ENCODE measurements around the gene AKT3.

Gene AKT3

DNA sequence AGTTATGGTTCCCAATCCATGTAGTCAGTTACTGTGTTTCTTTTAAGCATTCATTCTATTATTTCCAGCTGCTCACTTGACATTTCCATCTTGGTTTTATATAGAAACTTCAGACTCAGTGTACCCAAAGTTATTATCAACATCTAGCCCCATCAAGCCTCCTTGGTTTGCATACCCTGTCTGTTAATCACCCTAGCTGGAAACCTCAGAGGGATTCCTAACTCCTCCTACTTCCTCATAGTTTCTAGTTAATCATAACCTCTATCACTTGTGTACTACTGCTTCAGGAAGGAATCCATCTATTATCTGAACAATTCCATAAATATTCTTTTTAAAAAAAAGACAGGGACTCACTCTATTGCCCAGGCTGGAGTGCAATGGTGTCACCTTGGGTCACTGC is 300.9 kb downstream of the AKT3 start:
- DNase-seq: no peak

GRCh38 chr1:243548516-243548915 is 301.5 kb downstream of the AKT3 start:
- DNase-seq: no peak

DNA sequence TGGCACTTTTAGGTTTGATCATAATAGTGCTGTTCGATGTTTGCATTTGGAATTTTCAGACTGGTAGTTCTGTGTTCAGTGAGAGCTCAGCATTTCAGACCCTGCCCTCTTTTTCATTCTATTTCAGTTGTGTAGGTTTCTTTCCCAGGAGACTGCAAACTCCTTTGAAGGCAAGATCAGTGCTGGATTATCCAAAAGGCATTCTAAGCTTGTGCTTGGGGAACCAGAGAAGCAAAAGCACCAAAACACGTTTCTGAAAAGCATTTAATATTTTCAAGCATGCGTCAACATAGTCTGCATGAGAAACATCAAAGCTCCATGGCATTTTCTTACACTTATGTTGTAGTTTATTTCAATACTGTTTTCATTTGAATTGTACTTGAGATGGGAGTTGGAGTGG is 302.2 kb downstream of the AKT3 start:
- no peak for DNase-seq

GRCh38 chr1:243546457-243546856 is 303.6 kb downstream of the AKT3 start:
- DNase-seq: no peak

GRCh38 chr1:243543501-243543900 is 306.5 kb downstream of the AKT3 start:
- no peak for DNase-seq

GRCh38 chr1:243542739-243543415 is 307.2 kb downstream of the AKT3 start:
- DNase-seq: no peak

GRCh38 chr1:243539636-243540035 is 310.4 kb downstream of the AKT3 start:
- no peak for DNase-seq

DNA sequence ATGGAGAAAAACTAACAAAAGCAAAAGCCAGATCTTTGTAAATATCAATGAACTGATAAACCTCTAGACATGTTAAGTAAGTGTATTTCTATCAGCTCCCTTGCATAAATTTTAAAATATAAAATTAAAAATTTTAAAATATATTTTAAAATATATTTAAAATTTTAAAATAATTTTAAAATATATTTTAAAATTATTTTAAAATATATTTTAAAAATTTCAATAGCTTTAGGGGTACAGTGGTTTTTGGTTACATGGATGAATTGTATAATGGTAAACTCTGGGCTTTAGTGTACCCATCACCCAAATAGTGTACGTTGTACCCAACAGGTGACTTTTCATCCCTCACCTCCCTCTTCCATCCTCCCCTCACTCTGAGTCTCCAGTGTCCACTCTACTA is 315.0 kb downstream of the AKT3 start:
- DNase-seq: no peak

- no peak for DNase-seq
These were observed 320.5 kb downstream of the AKT3 start for GRCh38 chr1:243529512-243529911.

- DNase-seq: no peak
These were observed 321.5 kb downstream of the AKT3 start for GRCh38 chr1:243528459-243529121.

GRCh38 chr1:243526180-243526579 is 323.9 kb downstream of the AKT3 start:
- DNase-seq: peak; percentile 61

- DNase-seq: peak; percentile 80
These were observed 325.0 kb downstream of the AKT3 start for GRCh38 chr1:243525085-243525487.

GRCh38 chr1:243523766-243524165 is 326.3 kb downstream of the AKT3 start:
- peak; percentile 76 for DNase-seq

DNA sequence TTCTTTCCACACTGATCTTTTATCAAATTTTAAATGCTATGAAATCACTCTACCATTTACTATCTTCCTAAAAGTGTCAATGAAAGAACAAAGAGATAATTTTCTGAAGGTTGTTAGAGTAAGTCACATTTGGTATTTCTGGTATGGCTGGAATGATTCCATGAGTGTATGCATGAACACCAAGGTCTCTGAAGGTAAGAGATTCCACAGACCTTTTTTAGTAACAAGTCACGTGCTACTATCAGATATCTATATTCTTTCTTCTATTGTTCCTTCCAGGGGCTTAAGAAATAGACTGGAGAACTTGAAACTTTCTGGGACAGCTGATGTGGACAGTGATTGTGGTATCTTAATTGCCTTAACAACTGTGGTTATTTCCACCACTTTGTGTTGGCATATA is 329.2 kb downstream of the AKT3 start:
- no peak for DNase-seq

DNA sequence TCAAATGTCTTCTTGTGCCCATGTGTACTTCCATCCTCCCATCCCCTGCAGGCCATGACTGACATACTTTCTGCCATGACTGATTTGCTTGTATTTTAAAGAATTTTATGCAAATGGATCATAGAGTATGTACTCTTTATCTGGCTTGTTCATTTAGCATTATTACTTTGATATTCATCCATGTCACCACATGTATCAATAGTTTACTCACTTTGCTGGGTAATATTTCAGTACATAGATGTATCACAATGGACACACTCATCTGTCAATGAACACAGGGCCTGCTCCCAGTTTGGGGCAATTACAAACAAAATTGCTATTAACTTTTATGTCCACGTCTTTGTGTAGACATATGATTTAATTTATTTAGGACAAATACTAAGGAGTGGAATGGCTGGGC is 335.1 kb downstream of the AKT3 start:
- DNase-seq: no peak

DNA sequence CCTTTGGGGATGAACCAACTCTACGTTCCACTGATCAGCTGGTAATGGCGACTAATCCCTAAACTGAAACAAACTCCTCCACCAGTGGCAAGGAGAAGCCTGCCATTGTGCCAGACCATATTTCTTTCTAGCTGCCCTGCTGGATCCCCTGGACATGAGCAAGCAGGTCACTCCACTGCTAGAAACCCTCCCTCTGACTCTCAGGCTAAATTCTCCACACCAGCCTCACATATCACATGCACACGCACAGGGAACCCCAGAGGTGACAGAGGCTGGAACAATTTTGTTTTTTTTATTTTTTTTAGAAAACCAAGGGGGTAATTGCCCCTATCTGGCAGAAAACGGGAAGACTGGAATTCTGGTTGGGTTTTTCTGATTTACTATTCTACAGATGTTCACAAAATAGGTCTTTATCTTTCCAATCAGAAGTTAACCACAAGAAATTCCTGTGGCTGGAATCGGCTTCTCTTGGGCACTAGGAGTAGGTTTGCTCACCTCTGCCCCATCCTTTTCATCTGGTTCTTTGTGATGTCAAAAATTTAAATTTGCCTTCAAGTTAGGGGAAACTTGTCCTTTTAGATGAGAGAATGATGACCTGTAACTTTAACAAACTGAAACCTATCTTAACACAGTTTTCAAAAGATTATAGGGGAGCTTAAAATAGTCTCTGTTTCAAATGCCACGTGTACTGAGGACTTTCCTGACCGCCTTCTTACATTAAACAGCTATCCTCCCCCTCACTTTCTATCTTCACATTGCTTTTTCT is 336.1 kb downstream of the AKT3 start:
- DNase-seq: no peak

GRCh38 chr1:243510928-243511327 is 339.1 kb downstream of the AKT3 start:
- DNase-seq: no peak

- DNase-seq: no peak
These were observed 341.1 kb downstream of the AKT3 start for GRCh38 chr1:243508943-243509342.

GRCh38 chr1:243508303-243508713 is 341.7 kb downstream of the AKT3 start:
- no peak for DNase-seq

DNA sequence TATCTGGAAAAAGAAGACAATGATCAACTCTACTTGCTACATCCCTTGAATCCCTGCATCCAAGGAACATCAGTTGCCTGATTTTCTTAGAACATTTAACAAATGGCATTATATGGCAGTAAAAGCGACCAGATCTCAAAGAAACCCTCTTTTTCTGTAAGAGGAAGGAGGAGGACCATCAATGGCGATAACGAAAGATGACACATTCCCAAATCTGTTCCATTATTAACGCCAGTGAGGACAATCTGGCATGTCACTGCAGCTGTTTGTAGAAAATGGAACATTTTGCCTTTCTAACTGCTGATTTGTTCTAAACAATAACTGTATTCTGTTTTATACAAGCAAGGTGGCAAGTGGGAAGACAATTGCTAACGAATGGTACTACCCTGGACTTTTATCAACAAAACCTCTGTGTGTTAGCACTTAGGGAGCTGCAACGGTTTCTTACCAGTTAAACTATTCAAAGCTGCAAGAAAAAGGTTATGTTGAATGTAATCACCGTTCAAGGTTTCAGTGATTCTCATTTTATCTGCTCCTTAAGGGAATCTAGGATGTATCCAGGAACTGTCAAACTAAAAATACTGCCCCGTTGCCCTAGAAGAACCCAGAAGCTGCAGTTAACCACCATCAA is 342.3 kb downstream of the AKT3 start:
- no peak for DNase-seq

DNA sequence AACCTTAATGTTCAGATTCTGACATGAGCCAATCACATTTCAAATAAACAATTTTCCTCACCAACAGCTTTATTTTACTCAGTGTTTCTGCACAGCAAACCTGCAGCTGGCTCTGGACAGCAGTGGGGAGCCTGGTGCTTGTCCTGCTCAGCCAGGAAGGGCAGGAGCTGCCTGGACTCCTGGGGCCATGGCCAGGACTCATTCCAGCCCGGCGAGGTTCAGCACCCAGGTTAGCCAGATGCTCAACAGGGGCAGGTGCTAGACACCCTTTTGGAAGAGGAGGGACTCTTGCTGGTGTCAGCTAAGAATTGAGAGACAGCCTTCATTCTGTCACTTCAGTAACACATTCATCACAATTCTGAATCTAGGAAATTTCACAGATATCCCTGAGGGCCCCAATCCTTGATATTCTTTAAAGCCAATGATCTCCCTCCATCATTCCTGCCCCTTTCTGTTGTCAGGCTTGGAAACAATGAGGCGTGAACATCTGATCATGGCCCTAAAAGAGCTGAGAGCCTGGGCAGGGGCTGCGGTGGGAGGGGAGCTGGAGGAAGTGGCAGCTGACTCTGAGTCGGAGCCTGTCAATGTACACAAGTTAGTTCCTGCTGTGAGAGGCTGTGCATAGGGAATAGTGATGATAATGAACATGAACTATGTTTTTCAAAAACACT is 342.9 kb downstream of the AKT3 start:
- DNase-seq: peak; percentile 85

GRCh38 chr1:243505986-243506689 is 343.9 kb downstream of the AKT3 start:
- no peak for DNase-seq

All from NCI-H69 (cell line).